Measurements from ENCODE around the gene IPPK.
"Not testable (repeated sequence)": the region's sequence is repeated elsewhere in the genome, so short reads cannot be mapped to it uniquely, and the experiment has no call there.

The IPPK gene

DNA sequence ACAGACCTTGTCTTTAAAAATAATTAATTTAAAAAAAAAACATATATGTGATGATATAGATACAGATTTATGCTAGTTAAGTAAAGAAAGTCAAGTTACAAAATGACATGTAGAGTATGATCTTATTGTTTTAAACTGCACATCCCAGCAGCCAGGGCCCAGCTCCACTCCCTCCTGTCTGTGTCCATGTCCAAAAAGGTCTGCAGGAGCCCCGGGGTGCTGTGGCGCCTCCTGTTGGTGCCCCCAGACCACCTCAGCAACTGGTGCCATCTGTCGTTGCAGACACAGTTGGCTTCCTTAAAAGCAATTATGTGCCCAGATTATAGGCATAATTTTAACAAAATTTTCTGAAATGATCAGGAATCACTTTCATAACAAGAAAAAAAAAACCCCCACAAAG lies 33.3 kb downstream of the IPPK start:
- no peak for DNase-seq (ENCODE audit: low read depth)

DNA sequence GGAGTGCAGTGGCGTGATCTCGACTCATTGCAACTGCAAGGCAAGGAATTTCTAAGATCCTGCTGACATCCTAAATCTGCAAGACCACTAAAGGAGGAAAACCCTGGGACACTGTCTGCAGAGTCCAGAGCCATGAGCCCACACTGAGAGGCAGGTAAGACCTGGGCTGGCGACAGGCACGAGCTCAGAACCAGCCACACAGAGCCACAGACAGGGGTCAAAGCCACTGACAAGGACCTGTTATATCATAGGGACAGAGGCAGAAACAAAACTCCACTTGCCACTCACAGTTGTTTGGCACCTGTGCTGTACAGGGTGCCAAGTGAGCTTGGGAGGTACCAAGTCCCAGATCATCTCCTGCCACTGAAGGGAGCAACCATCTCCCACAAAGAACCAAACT lies 34.2 kb downstream of the IPPK start:
- no peak for DNase-seq (ENCODE audit: low read depth)

DNA sequence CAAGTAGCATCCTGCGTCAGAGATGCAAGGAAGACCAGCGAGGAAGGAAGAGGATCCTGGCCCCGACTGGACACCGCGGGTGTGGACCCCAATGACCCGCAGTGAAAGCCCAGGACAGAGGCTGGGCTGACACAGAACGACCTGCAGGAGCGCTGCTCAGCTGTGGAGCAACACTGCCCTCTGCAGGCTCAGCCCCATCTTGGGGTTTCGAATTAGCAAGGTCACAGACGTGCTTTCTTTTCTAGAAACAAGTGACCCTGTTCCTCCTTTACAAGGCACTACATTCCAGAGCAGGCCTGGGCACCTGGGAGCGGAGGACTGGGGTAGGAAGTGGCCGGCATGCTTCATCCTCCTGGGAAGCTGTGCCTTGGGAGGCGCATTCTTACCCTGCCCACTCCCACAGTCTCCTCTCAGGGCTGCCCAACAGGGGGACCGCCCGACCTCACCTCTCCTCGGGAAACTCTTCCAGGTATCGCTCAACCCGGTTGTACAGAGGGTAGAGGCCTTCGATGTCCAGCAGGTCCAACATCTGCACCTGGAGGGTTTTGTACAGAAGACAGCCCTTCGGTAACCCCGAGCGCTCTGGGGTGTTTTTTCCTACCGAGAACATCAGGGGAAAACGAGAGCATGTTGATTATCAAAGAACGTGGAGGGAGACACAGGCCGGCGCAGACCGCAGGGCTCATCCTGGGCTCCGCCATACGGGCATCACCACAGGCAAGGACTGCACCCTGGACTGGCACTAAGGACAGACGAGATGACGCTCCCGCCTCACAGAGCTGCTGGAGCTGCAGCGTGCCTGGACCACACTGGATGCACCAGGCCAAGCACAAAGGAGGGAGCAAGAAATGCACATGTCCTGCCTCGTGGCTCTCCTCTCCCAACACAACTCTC lies 35.0 kb downstream of the IPPK start:
- peak; percentile 31 for DNase-seq (ENCODE audit: low read depth)

DNA sequence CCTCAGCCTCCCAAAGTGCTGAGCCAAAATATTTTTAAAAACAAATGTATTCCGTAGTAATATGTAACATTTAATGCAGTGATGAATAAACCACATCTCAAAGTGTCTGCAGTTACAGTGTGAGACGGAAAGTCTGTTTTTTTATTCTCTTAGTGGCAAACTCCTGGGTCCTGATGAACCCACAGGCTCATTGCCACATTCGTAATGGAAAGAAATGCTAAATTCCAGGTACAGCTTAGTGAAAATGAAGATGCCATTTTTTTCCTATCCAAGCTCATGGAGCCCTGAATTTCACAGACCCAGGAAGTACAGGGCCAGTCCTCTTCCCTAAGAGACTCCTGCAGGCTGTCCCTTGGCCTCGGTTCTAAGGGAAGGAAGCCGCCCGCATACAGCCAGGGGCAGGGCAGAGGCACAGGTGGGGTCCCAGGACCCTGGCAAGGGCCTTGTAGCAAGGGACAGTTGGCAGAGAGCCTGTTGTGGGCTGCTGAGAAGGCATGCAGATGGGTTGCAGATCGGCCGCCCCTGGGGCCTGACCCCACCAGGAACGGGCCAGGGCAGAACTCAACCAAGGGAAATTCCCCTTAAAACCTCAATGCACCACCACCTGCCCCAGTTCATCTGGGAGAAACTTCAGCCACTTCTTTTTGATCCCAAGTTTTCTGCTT lies 36.2 kb downstream of the IPPK start:
- DNase-seq (ENCODE audit: low read depth) = no peak

DNA sequence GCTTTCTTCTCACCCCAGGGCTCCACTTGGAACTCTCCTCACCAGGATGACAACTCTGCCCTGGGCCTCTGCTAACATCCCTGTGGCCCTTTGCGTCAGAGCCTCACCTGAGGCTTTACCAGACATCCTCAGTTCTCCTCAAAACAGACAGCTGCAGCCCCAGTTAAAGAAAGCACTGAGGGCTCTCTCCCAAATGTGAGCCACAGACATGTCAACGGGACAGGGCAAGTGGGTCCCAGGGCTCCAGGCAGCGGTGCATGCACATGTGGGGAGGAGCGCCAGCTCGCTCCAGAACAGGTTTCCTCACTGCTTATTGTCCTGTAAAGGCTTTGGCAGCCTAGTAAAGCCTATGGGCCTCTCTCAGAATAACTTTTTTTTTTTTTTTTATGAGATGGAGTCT lies 37.3 kb downstream of the IPPK start:
- DNase-seq (ENCODE audit: low read depth) = no peak

DNA sequence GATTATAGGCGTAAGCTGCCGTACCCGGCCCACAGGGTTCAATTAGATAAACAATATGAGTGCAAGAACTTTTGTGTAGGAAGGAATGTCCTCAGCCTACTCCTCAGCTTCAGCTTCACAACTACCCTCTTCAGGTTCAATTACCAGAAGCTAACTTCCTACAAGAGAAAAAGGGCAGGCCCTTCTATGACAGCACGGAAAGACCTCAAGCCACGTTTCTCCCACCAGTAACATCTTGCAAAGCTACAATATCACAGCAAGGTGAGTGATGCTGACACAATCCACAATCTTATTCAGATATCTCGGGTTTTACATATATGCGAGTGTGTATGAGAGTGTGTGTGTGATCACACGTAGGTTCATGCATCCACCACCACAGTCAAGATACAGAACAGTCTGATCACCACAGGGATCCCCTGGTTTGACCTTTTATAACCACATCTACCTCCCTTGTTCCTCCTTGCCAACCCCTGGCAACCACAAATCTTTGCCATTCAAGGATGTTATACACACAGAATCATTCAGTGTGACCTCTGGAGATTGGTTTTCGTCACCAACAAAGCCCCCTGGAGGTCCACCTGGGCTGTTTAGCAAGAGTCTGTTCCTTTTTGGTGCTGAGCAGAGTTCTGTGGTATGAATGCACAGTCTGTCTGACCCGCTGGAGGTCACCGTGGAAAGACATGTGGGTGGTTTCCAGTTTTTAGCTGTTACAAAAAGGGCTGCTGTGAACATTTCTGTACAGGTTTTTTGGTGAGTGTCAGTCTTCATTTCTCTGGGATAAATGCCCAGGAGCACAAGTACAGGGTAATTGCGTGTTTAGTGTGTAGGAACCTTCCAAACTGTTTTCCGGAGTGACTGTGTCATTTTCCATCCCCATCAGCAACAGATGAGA lies 38.2 kb downstream of the IPPK start:
- no peak for DNase-seq (ENCODE audit: low read depth)

DNA sequence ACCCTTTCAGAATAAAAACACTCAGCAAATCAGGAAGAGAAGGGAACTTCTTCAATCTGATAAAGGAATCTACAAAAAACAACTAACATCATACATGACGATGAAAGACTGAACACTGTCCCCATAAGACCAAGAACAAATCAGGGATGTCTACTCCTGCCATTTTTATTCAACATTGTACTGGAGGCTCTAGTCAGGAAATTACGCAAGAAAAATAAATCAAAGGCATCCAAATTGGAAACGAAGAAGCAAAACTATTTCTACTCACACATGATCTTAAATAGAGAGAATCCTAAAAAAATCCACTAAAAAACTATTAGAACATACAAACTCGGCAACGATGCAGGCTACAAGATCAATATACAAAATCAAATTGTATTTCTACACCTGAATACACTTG lies 42.3 kb downstream of the IPPK start:
- DNase-seq (ENCODE audit: low read depth) = no peak

DNA sequence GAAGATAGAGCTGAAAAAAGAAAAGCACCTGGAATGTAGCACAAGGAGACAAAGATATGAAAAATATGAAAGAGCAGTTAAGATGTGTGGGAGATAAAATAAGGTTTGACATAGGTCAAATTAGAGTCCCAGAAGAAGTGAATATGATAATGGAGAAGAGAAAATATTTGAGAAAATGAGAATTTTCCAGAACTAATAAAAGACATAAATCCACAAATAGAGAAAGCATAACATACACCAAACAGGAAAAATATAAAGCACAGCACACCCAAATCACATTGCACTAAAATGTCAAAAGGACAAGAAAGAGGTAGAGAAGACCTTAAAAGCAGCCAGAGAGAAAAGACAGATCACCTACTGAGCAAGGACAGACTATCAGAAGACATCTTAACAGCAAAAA lies 43.4 kb downstream of the IPPK start:
- no peak for DNase-seq (ENCODE audit: low read depth)

DNA sequence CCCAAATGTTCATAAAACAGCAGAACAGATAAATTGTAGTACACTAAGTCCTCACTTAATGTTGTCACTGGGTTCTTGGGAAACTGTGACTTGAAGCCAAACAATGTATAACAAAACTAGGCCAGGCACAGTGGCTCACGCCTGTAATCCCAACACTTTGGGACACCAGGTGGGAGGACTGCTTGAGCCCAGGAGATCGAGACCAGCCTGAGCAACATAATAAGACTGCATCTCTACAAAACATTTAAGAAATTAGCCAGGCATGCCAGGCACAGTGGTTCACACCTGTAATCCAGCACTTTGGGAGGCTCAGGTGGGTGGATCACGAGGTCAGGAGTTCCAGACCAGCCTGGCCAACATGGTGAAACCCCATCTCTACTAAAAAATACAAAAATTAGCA lies 46.0 kb downstream of the IPPK start:
- DNase-seq (ENCODE audit: low read depth) = not testable (repeated sequence)

DNA sequence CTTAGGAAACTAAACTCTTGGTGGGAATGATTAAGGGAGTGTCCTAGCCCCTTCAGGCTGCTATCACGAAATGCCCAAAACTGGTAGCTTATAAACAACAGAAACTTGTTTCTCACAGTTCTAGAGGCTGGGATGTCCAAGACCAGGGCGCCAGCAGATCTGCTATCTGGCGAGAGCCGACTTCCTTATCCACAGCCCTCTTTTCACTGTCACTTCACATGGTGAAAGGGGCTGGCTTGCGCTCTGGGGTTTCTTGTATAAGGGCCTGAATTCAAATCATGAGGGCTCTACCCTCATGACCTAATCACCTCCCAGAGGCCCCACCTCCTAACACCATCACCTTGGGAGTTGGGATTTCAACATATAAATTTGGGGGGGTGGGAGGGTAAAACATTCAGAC lies 49.1 kb downstream of the IPPK start:
- no peak for DNase-seq (ENCODE audit: low read depth)

DNA sequence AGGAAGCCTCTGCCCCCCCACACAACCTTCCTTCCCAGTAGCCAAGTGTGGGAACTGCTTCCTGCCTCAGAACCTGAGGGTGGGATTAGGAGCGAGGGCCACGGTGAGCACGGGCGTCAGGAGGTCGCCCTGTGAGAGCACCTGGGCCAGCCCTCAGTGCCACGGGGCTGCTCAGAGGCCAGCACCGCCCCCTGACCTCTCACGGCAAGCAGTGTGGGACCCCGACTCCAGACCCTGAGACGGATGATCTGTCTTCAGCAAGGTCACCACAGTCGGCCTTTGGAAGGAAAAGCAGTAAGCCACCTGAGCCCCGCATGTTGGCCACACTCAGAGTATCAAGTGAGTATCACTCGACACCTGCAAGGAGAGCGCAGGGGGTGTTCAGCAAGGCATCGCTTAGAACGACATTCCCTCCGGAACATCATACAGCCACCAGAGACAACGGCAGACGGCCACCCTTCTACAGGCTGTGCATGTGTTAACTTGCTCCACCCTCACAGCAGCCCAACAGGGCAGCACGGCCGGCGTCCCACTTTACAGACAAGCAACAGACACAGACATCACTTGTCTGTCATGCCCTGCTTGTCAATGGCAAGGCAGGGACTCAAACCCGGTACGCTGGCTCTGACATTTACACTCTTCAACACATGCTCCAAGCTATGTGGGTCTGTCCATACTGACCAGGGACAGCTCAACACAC lies 50.2 kb downstream of the IPPK start:
- DNase-seq (ENCODE audit: low read depth) = no peak

DNA sequence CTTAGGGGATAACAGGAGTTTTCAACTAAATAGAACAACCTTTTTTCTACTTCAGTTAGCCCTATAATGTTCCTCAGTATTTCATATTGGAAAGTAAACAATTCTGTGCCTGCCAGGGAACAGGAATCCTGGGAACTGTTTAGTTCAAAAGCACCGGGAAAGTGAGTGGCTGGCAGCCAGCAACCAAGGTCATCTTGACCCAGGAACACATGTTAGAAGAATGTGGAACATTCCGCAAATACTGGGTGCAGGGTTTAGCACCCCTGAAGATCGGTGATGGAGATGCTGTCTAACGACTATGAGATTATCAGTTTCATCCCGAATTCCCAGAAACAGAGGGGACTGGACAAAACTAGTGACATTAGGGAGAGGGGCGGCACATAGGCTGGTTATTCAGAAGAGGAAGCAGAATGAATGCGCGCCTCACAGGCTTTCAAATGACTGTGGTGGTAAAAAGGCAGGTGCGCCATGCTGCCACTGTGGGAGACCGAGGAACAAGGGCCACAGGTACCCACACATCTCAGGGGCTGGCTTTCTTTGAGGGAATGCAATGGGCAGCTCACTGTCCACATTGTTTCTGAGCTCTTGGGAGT lies 51.2 kb downstream of the IPPK start:
- DNase-seq (ENCODE audit: low read depth) = no peak

DNA sequence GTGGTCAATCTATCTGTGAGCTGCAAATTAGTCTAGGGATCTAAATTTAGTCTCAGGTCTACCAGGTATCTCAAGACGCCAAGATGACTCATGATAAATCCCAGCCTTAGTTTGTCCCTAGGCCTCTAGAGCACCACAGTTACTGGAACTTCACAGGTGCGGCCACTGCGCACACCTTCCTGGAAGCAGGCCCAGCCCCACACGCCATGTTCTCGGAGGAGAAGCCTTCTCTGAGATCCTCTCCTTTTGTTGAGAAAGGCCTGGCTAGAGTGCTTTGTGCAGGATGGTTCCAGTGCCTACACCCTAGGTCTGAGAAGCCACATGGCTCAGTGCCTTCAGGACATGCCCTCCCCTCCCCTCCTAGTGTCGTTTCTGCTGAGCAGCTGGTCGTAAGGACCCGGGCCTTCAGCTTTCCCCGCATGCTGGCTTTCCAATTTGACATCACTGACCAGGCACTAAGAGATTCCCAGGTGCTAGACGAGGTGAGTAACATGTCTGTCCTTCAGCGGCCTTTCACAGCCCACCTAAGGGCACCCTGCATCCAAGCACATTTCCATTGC lies 51.9 kb downstream of the IPPK start:
- no peak for DNase-seq (ENCODE audit: low read depth)

DNA sequence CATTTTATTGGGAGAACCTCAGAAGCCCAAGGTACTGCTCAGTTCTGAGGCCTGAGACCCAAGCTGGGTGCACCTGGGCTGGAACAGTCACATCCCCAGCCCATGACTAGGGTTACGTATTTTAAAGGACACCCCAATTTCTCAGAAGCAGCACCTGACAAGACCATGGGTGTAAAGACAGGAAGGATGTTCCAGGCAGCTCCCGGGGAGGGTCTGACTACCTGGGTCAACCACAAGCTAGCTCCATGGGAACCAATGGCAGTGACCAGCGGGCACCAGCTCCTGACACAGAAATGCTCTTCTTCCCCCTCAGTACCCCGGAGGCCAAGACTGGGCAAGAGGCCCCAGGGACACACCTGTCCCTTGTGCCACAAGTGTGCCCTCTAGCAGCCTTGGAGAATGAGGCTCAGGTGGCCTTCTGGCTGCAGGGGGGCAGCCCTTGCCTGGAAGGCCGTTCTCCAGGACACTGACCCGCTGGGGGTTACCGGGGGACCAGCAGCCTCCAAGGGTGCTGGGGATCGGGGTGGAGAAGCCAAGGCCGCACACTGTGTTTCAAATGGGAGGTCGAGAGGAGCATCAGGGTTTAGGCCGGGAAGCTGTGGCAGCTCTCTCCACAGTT lies 52.6 kb downstream of the IPPK start:
- DNase-seq (ENCODE audit: low read depth) = no peak

DNA sequence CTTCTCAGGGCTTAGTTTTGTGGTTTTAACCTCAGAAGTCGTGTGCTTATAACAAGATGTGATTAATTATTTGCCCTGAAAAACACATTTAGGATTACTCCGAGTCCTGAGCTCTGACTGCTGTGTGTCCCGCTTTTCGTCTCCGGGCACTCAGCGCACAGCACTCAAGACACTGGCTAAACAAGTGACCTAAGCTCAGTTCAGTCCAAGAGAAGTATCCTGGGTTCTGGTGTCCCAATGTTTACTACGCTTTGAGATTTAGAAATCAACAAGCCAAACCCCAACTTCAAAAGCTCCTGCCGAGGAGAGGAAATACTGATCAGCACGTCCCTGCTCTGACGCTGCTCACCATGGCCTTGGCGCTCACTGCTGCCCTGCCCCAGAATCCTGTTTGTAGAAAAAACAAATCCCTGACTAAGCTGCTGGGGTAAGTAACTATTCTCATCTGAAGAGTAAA lies 53.2 kb downstream of the IPPK start:
- no peak for DNase-seq (ENCODE audit: low read depth)

DNA sequence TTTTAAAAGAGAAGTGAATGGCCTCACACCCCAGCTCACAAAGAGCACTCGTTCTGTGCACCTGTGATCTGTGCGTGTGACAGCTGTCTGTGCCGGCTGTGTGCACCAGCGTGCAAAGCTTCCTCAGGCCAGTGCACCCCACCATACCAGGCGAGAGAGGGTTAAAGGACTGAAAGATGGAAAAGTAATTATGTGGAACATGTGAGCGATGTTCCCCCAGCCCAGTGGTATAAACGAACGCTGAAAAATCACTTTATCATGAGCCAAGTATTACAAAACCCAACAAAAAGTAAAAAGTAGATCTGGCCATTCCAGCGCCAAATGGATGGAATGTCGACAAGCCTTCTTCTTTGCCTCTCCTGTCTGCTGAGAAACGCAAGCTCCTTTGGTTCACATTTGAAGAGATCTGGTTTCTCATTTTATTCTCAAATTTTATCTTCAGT lies 53.7 kb downstream of the IPPK start:
- DNase-seq (ENCODE audit: low read depth) = no peak

DNA sequence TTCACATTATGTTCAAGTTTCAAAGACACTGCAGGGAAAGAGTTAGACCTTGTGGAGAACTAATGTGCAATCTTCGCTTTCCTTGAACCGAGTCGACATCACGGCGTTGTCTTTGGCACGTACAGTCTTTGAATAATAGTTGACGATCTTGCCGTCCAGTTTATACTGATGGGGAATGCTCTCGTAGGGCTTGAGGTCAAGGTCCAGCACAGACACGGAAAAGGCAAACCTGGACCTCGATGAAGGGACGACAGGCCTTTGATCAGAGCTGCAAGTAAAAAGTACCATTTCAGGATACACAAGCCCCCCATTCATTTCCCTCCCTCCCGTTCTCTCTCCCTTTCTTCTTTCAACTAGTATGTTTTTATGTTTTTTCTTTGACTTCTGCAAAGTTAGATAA lies 54.1 kb downstream of the IPPK start:
- no peak for DNase-seq (ENCODE audit: low read depth)

DNA sequence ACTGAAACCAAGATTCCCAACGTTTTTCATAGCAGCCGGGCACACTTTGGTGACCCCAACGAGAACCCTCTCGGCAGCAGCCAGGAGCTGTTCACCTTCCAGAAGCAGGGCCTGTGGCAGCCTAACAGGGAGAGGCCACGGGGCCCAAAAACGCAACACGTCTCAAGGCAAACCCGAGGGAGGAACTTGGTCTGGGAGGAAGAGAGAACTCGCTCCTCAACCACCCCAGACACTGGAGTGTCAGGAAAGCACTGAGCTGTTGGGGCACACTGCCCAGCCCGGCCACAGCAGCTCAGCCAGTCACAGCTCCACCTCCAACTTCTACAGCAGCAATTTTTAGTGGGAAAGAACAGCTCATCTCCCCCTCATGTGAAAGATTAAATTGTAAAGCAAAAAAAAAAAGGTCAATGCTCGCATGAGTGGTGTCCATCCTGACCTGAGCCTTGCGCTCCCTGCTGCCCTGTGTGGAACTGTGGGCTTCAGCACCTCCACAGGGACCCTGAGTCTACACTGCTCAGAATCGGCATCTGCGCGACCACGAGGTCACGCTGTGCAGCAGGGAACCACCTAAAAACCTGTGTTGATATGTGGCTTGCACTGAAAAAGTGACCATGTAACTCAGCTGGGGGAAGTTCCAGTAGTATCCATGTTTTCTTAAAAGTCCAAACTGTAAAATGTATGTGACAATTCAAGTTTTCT lies 55.0 kb downstream of the IPPK start:
- no peak for DNase-seq (ENCODE audit: low read depth)

DNA sequence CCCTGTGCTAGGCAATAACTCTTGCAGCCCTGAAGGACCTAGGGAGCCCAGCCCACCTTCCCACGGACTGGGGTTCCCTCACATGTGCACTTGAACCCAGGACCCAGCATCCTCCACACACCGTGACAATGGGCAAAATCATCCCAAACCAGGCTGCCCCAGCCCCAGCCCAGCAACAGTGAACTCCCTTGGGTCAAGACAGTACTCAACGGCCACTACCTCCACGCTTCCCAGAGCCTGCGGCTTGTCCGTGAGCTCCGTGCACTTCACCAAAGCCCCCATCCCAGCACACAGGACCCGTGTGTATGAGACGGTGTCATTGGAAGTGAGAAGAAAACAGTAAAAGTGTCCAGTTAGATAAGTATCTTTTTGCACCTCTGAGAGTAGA lies 55.8 kb downstream of the IPPK start:
- no peak for DNase-seq (ENCODE audit: low read depth)
